EL (cell line): ENCODE data around the gene PSMA4.
"Not testable (repeated sequence)": the region's sequence is repeated elsewhere in the genome, so short reads cannot be mapped to it uniquely, and the experiment has no call there.

Experiments used
- DNase-seq: peaks from one replicate; pipeline ENCODE4 v3.0.0-alpha.2; 2016

Gene PSMA4

GRCh38 chr15:78540141-78540870 lies at the start of gene PSMA4:
TSS of gene PSMA4 (plus strand) at chr15:78540444. CDS start at chr15:78541928, 1,484 bp downstream.
- peak; percentile 82 for DNase-seq

GRCh38 chr15:78492872-78493271 lies 47.4 kb upstream of the PSMA4 start:
- DNase-seq: peak; percentile 26

- no peak for DNase-seq
Observed at GRCh38 chr15:78501857-78502256, 38.4 kb upstream of the PSMA4 start.

- DNase-seq: no peak
Observed at GRCh38 chr15:78502641-78503040, 37.6 kb upstream of the PSMA4 start.

DNA sequence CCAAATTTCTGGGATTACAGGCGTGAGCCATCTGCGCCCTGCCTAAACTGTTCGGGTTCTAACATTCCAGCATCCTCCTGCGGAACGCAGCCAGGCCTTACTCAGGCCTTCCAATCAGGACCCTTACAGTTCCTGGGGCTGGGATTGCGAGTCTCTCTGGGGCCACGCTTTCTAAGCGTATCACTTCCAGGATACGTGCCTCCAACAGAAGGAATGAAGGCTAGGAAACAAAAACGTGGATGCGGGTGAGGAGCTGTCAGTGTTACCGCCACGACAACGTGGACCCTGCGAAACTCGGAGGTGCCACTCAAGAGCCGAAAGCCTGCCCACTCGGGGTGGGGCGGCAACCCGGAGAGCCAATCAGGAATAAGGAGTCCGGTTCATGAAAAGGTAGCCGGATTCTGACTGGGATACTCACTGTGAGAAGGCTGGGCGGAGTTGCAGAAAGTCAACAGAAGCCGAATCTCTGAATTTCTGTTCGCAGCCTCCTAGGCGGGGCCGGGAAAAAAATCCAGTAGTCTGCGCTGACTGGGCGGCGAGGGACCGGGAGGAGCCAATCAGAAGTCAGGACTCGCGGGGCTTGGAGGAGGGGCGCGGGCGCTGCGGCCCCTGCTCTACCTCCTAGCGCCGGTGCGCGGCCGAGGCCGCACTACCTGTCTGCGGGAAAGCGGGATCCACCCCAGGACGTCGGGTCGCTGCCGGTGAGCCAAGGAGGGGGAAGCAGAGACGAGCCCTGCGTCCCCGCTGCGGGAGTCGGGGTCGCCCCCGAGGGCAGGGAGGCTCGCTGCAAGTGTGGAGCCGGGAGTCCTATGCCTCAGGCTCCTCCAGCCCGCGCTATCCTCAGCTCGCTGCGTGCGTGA lies 33.0 kb upstream of the PSMA4 start, which contains the start of gene HYKK:
TSS of gene HYKK (plus strand) at position 607 of the 860 bp plus-strand sequence. CDS start 5,512 bp downstream, outside the sequence.
- DNase-seq: peak; percentile 98

- no peak for DNase-seq
Observed at GRCh38 chr15:78507831-78508160, 32.4 kb upstream of the PSMA4 start.

DNA sequence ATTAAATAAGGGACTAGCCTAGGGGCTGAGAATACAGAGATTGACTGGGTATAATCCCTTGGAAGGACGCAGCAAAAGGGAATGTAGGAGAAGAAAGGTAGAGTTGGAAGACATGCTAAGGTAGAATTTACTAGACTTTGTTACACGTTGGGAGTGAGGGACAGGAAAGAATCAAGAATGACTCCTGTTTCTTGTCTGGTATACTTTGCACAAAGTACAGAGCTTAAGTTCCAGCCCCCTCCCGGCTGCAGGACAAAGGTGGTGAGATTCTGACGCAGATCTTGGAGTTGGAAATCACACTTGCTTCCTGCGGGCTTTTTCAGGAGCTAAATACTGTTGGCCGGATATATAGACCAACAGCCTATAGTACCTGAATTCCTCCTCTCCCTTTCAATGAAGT lies 32.0 kb upstream of the PSMA4 start:
- DNase-seq: no peak

- no peak for DNase-seq
Observed at GRCh38 chr15:78509726-78510312, 30.4 kb upstream of the PSMA4 start.

GRCh38 chr15:78520035-78520434 lies 20.2 kb upstream of the PSMA4 start:
- DNase-seq: not testable (repeated sequence)

- DNase-seq: no peak
Observed at GRCh38 chr15:78524230-78524629, 16.0 kb upstream of the PSMA4 start.

DNA sequence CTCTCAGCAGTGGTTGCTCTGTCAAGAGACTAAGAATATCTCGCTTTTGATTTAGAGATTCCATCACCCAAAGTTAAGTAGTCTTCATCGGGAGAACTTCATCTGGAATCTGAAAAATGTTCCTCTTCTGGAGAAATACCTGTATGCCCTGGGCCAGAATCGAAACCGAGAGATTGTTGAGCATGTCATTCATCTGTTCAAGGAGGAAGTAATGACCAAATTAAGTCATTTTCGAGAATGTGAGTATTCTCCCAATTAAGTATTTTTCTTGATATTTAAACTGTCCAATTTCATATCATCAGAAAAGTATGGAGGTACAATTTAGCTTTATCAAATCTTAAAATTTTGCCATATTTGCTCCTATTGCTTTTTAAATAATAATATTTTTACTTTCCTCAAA lies 12.9 kb upstream of the PSMA4 start:
- DNase-seq: no peak

DNA sequence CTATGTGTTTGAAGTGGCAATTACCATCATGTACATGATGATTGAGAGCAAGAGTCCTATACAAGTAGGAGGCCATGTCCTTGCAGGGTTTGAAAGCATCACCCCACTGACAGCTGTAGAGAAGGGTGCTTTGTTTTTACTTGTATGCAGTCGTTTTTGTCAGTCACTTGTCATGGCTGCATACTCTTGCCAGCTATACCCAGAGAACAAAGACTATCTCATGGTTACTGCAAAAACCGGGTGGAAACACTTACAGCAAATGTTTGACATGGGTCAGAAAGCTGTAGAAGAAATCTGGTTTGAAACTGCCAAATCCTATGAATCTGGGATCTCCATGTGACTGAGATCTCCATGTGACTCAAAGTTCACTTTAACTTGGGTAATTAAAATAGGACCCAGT lies 6.9 kb upstream of the PSMA4 start:
- DNase-seq: no peak

DNA sequence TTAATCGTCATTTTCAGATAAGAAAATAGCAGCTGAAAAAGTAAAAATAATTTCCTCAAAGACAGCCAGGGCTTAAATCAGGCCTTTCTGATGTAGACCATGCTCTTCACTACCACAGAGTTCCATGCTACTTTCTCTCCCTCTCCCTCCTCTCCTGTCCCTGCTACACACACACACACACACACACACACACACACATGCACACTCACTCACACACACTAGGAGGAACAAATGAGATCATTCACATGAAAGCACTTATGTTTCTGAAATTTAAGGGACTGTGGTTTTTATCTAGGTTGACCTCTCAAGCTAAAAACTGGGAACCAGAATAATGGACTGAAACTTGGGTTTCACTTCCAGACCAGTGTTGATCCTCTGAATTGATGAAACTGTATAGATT lies 4.1 kb upstream of the PSMA4 start:
- peak; percentile 19 for DNase-seq

GRCh38 chr15:78537266-78537905 lies 2.9 kb upstream of the PSMA4 start:
- DNase-seq: no peak

GRCh38 chr15:78538358-78538757 lies 1.9 kb upstream of the PSMA4 start:
- no peak for DNase-seq

- DNase-seq: not testable (repeated sequence)
Observed at GRCh38 chr15:78539464-78540140, 642 bp upstream of the PSMA4 start.

DNA sequence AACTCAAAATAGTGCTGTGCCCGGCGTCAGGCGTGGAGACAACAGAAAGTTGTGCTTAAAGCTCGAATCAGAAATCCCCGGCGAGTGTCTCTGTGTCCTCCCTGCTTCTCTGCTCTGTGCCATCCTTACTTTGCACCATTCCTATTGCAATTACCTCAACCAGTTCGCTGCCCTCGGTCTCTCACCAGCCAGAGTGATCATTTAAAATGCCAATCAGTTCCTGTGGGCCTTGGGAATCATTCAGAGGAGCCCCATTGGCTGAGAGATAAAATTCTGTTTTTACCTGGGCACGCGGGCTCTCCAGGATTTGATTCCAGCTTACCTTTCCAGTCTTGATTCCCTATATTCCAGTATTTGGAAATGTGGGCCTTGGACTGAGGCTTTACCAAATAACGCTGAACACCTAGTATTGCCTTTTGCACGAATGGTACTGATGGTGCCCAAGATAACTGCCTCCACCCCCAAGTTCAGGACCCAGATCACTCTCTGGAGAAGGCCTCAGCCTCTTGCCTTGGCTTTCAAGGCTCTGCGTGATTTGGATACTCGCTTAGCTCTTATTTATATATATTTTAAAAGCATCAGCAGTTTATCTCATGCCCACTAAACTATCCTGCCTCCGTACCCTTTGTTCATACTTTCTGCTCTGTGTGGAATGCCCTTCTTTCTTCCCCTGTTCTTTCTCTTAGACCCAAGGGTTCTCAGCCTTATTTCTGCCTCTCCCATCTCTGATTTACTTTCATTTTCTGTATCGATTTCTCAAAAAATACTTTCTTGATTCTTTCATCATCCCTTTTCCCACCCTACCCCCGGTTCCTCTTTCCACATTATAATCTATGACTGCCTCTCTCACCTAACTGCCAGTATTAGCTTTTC lies 863 bp downstream of the PSMA4 start:
- DNase-seq: peak; percentile 13

DNA sequence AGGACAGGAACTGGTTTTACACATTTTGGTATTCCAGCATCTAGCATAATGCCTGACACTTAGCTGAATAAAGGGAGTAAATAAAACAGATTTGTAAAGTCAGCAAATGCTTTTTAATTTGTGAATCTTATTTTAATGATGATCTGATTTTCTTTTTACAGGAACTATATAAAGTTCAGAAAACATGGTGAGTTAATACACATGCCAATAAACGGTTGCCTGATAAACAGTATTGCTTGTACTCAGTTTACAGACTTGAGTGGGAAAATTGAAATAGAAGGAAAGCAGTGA lies 1.4 kb downstream of the PSMA4 start:
- no peak for DNase-seq

- no peak for DNase-seq
Observed at GRCh38 chr15:78542647-78543046, 2.4 kb downstream of the PSMA4 start.

- DNase-seq: no peak
Observed at GRCh38 chr15:78550194-78550593, 9.9 kb downstream of the PSMA4 start.

DNA sequence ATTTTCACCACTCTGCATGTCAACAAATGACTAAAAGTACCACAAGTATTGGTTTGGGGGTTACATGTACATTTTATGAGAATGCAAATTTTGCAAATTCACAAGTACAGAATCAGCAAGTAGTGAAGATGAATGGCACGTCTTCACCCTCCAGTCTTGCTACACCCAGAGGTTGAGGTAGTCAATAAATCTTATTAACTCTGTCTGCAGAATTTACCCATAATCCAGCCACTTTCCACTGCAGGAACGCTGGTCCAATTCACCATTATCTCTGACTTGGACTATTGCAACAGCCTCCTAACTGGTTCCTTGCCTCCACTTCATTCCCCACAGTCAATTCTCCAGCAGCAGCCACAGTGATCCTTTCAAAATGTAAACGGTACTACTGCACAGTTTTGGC lies 10.6 kb downstream of the PSMA4 start:
- no peak for DNase-seq

- no peak for DNase-seq
Observed at GRCh38 chr15:78551902-78552301, 11.7 kb downstream of the PSMA4 start.
